Uterus (tissue), 4 donors: ENCODE results near the gene ZMAT3. TPM values are rescaled to one million over a fixed set of nuclear protein-coding genes. Genes with fewer than 3 reads are reported as not detected.

ENCODE experiments used
- DNase-seq, 2 donors: peaks; one replicate each; pipeline ENCODE4 v3.0.0-alpha.2; 2019 to 2020
- H3K27ac ChIP-seq, 2 donors: fragments of 200-600 bp; sonication (generic); 1 replicate in 1 of 2; 2 replicates in 1 of 2; pipeline ENCODE4 v1.5.1; 2016 to 2018
- H3K27me3 ChIP-seq, 2 donors: fragments of 200-600 bp; sonication (generic); one replicate each; pipeline ENCODE4 v1.5.1; 2018 to 2019; ENCODE audit warnings: control low read depth in 1 of 2
- H3K36me3 ChIP-seq, 2 donors: fragments of 200-600 bp; sonication (generic); one replicate each; pipeline ENCODE4 v1.5.1; 2019; ENCODE audit warnings: control low read depth in 1 of 2
- H3K4me1 ChIP-seq, 2 donors: fragments of 200-600 bp; sonication (generic); one replicate each; pipeline ENCODE4 v1.5.1; 2018 to 2019; ENCODE audit warnings: control low read depth in 1 of 2
- H3K4me3 ChIP-seq, 2 donors: fragments of 200-600 bp; sonication (generic); 1 replicate in 1 of 2; 2 replicates in 1 of 2; pipeline ENCODE4 v1.5.1; 2018 to 2019; ENCODE audit warnings: mild to moderate bottlenecking in 1 of 2
- H3K9me3 ChIP-seq, 2 donors: fragments of 200-600 bp; sonication (generic); one replicate each; pipeline ENCODE4 v1.5.1; 2019; ENCODE audit warnings: control low read depth in 1 of 2
- CTCF ChIP-seq, 4 experiments: fragments of 200-600 bp in 2 of 4; fragments of 450-650 bp in 2 of 4; sonication (generic) in 2 of 4; IDR thresholded peaks; one replicate each; pipeline ENCODE4 v1.5.1; 2016 to 2019; ENCODE audit warnings: antibody characterized with exemption in 4 of 4, mild to moderate bottlenecking in 2 of 4, moderate library complexity in 1 of 4
- POLR2A ChIP-seq, 2 donors: fragments of 450-650 bp; IDR thresholded peaks; one replicate each; pipeline ENCODE4 v1.6.1; 2016; ENCODE audit warnings: antibody characterized with exemption in 2 of 2, mild to moderate bottlenecking in 1 of 2, moderate library complexity in 1 of 2
- intact Hi-C: fragments of 100-400 bp; cut with DNase I; formaldehyde crosslinking; loops from one replicate; pipeline ENCODE4 v1.15.1; 2023; ENCODE audit warnings: low total_unique reads
- small RNA-seq: library from RNA; depleted of rRNA; stranded (forward); fragments of <200 nt; gene quantifications from one replicate; pipeline ENCODE3, GENCODE V24; 2016
- total RNA-seq, 4 donors: library from RNA; depleted of rRNA in 3 of 4; stranded (reverse); fragments of >200 nt in 3 of 4; gene quantifications; one replicate each; pipeline versions ENCODE4 v1.1.0 to v1.2.4, GENCODE V29; 2014 to 2023
- donor health status: DM: yes; HTN: yes; CAD: no.

Gene ZMAT3
- total RNA-seq, 4 donors from 2014 or later = 9.4 to 24.4 (median 13.9) TPM

- no peak overlapping the region for H3K27ac ChIP-seq
- no peaks in the 10 kb centered on the region for H3K27me3 ChIP-seq
- TF ChIP-seq POLR2A (IDR thresholded peaks at IDR 0.05) = no peak
- no peak for TF ChIP-seq CTCF (IDR thresholded peaks at IDR 0.05)
- H3K9me3 ChIP-seq = peaks cover 0 to 4% of the 10 kb centered on the region in 2 donors
- no peak overlapping the region for H3K4me3 ChIP-seq
- H3K36me3 ChIP-seq = no peaks in the 10 kb centered on the region
- DNase-seq = no peak
- intact Hi-C loops = no loop called here
- no peaks in the 10 kb centered on the region for H3K4me1 ChIP-seq
These were observed 100.0 kb downstream of the ZMAT3 start for GRCh38 chr3:178971614-178972013.

GRCh38 chr3:178969004-178969700, 102.5 kb downstream of the ZMAT3 start:
- intact Hi-C loops = no loop called here
- no peaks in the 10 kb centered on the region for H3K36me3 ChIP-seq
- H3K4me1 ChIP-seq = no peaks in the 10 kb centered on the region
- no peaks in the 10 kb centered on the region for H3K27me3 ChIP-seq
- no peak overlapping the region for H3K27ac ChIP-seq
- peaks cover 0 to 4% of the 10 kb centered on the region in 2 donors for H3K9me3 ChIP-seq
- DNase-seq = no peak
- H3K4me3 ChIP-seq = no peak overlapping the region
- TF ChIP-seq POLR2A (IDR thresholded peaks at IDR 0.05) = no peak
- no peak for TF ChIP-seq CTCF (IDR thresholded peaks at IDR 0.05)

Small RNAs within 50 kb of the gene (small RNA-seq; reads per million reads assigned to genes)
- gene RF00019 = not detected

Other genes starting within 250 kb of the ZMAT3 start
- 10 to 100 TPM; 12.6 to 65.2 (median 36.3) TPM for gene PIK3CA, start 76.5 kb upstream of the ZMAT3 start, total RNA-seq
- gene KCNMB3, start 179.3 kb upstream of the ZMAT3 start, total RNA-seq = 1 to 10 TPM in 3 of 4 donors, under 1 TPM in 1; 0.26 to 6.2 (median 4.3) TPM